Upper lobe of left lung (tissue), 6 donors: ENCODE measurements around the gene ZNF263. TPM values are rescaled to one million over a fixed set of nuclear protein-coding genes. Genes with fewer than 3 reads are reported as not detected.

ENCODE experiments used
- ATAC-seq, 2 donors: fragments of 200-7000 bp; cut with Tn5 transposase; one replicate each; pipeline ENCODE4 v1.9.1; 2022; ENCODE audit warnings: mild to moderate bottlenecking in 2 of 2, moderate library complexity in 2 of 2; ENCODE audit not compliant: low FRiP score in 2 of 2
- DNase-seq, 2 donors: peaks; one replicate each; pipeline ENCODE4 v3.0.0-alpha.2; 2019 to 2020
- H3K27ac ChIP-seq, 4 donors: fragments of 200-600 bp; sonication (generic); one replicate each; pipeline ENCODE4 v1.5.1; 2016 to 2019
- H3K27me3 ChIP-seq, 4 donors: fragments of 200-600 bp; sonication (generic); one replicate each; pipeline ENCODE4 v1.5.1; 2017 to 2019
- H3K36me3 ChIP-seq, 4 donors: fragments of 200-600 bp; sonication (generic); one replicate each; pipeline ENCODE4 v1.5.1; 2016 to 2019
- H3K4me1 ChIP-seq, 4 donors: fragments of 200-600 bp; sonication (generic); one replicate each; pipeline ENCODE4 v1.5.1; 2018 to 2019
- H3K4me3 ChIP-seq, 4 donors: fragments of 200-600 bp; sonication (generic); one replicate each; pipeline ENCODE4 v1.5.1; 2017 to 2019; ENCODE audit warnings: mild to moderate bottlenecking in 2 of 4, moderate library complexity in 1 of 4
- H3K9me3 ChIP-seq, 4 donors: fragments of 200-600 bp; sonication (generic); one replicate each; pipeline ENCODE4 v1.5.1; 2018 to 2019
- EP300 ChIP-seq, 4 donors: sonication (generic); formaldehyde crosslinking; IDR thresholded peaks; one replicate each; pipeline ENCODE4 v1.5.1; 2017; ENCODE audit warnings: antibody characterized with exemption in 4 of 4, control low read depth in 2 of 4
- POLR2A ChIP-seq, 4 donors: fragments of 450-650 bp; IDR thresholded peaks; one replicate each; pipeline ENCODE4 v1.5.1; 2016 to 2017; ENCODE audit warnings: antibody characterized with exemption in 4 of 4, mild to moderate bottlenecking in 2 of 4
- POLR2AphosphoS5 ChIP-seq, 2 donors: sonication (generic); formaldehyde crosslinking; IDR thresholded peaks; one replicate each; pipeline ENCODE4 v1.5.1; 2017; ENCODE audit warnings: antibody characterized with exemption in 2 of 2
- WGBS, 2 donors: methylation state at CpG; one replicate each; pipeline ENCODE4 v1.1.5; 2017 to 2018; 5-methylcytosine and 5-hydroxymethylcytosine counted together
- total RNA-seq, 6 donors: library from RNA; depleted of rRNA in 4 of 6; stranded (reverse); fragments of >200 nt in 4 of 6; gene quantifications; one replicate each; pipeline versions ENCODE4 v1.1.0 to v1.2.1, GENCODE V29; 2016 to 2021
- TF ChIP-seq, protein P1 (sequence below), 6 experiments: fragments of 450-650 bp in 4 of 6; fragments of 200-600 bp in 2 of 6; sonication (generic) in 2 of 6; IDR thresholded peaks; one replicate each; pipeline ENCODE4 v1.5.1; 2016 to 2019; ENCODE audit warnings: antibody characterized with exemption in 6 of 6
- donor health status: DM: no; HTN: no; CAD: no; lungs with moderate emphysema.
- donor health status: DM: no; HTN: yes; CAD: no; lungs with severe emphysema.

The ZNF263 gene
- total RNA-seq, 6 donors from 2014 or later = 19.6 to 48.2 (median 32.2) TPM

GRCh38 chr16:3248596-3248995 is 34.7 kb upstream of the ZNF263 start:
- H3K27ac ChIP-seq = no peak overlapping the region
- H3K4me3 ChIP-seq = no peak overlapping the region
- no peaks in the 10 kb centered on the region for H3K27me3 ChIP-seq
- no peaks in the 10 kb centered on the region for H3K36me3 ChIP-seq
- no peak for DNase-seq
- WGBS, 2 donors = 72 to 79% methylated on average over 5 of the region's 5 CpGs
- TF ChIP-seq POLR2AphosphoS5 (IDR thresholded peaks at IDR 0.05) (no peak), POLR2A (IDR thresholded peaks at IDR 0.05) (no peak), EP300 (IDR thresholded peaks at IDR 0.05) (no peak)
- TF ChIP-seq, protein P1, sequence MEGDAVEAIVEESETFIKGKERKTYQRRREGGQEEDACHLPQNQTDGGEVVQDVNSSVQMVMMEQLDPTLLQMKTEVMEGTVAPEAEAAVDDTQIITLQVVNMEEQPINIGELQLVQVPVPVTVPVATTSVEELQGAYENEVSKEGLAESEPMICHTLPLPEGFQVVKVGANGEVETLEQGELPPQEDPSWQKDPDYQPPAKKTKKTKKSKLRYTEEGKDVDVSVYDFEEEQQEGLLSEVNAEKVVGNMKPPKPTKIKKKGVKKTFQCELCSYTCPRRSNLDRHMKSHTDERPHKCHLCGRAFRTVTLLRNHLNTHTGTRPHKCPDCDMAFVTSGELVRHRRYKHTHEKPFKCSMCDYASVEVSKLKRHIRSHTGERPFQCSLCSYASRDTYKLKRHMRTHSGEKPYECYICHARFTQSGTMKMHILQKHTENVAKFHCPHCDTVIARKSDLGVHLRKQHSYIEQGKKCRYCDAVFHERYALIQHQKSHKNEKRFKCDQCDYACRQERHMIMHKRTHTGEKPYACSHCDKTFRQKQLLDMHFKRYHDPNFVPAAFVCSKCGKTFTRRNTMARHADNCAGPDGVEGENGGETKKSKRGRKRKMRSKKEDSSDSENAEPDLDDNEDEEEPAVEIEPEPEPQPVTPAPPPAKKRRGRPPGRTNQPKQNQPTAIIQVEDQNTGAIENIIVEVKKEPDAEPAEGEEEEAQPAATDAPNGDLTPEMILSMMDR (IDR thresholded peaks at IDR 0.05) = no peak
- no peaks in the 10 kb centered on the region for H3K9me3 ChIP-seq
- no peak for ATAC-seq
- no peaks in the 10 kb centered on the region for H3K4me1 ChIP-seq

GRCh38 chr16:3249020-3249419 is 34.3 kb upstream of the ZNF263 start:
- TF ChIP-seq, protein P1 (IDR thresholded peaks at IDR 0.05) = no peak
- TF ChIP-seq POLR2A (IDR thresholded peaks at IDR 0.05) (no peak), POLR2AphosphoS5 (IDR thresholded peaks at IDR 0.05) (no peak), EP300 (IDR thresholded peaks at IDR 0.05) (no peak)
- no peak overlapping the region for H3K4me3 ChIP-seq

DNA sequence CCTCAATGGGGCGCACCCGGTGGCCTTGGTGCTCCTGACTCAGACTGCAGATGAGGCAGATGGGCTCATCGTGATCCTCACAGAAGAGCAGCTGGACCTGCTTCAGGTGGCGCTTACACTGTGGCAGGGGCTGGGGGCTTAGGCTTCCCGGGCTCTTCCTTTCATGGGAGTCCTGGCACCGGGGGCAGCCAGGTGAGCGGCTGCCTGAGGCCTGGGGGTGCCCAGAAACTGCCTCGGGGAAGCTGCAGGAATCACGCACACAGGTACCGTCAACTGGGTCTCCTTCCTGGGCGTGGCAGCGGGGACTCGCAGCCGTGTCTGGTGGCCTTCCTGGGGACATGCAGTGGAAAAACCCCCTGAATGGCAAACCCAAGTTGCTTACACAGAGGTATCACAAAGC is 33.8 kb upstream of the ZNF263 start:
- Histone ChIP-seq H3K27me3 (no peaks in the 10 kb centered on the region), H3K27ac (no peak overlapping the region), H3K4me1 (no peaks in the 10 kb centered on the region), H3K9me3 (no peaks in the 10 kb centered on the region), H3K4me3 (no peak overlapping the region), H3K36me3 (no peaks in the 10 kb centered on the region)
- DNase-seq (peak in 1 of 2 donors; percentile 40), ATAC-seq (no peak)
- TF ChIP-seq POLR2A (IDR thresholded peaks at IDR 0.05) = no peak
- 60 to 78% methylated on average over 1 to 14 of the region's 14 CpGs for WGBS, 2 donors

More at GRCh38 chr16:3249020-3249419, 34.3 kb upstream of the ZNF263 start:
- no peaks in the 10 kb centered on the region for H3K36me3 ChIP-seq
- no peak overlapping the region for H3K27ac ChIP-seq
- H3K4me1 ChIP-seq = no peaks in the 10 kb centered on the region
- ATAC-seq (no peak), DNase-seq (no peak)
- no peaks in the 10 kb centered on the region for H3K27me3 ChIP-seq
- H3K9me3 ChIP-seq = no peaks in the 10 kb centered on the region
- WGBS, 2 donors = 85 to 91% methylated on average over 1 of the region's 1 CpG

DNA sequence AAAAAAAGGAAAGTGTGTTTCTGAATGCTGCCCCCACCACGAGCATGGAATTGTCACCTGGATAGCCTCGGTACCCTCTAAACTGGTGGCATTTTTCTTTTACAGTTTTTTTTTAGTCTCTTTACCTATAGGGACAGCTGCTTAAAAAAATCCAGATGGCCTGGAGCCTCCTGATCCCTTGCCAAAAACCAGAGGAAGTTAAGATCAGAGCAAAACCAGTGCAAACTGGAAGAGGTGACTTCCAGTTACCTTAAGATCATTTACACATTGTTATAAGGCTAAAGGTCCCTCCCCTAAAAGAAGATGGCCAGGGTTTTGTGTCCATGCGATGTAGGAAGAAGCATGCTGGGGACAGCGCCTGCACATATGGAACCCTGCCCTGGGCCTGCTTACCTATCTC is 30.3 kb upstream of the ZNF263 start:
- no peaks in the 10 kb centered on the region for H3K27me3 ChIP-seq

GRCh38 chr16:3254309-3254708 is 29.0 kb upstream of the ZNF263 start:
- WGBS, 2 donors = 41 to 56% methylated on average over 17 to 33 of the region's 35 CpGs
- peaks cover 0 to 6% (median 2%) of the 10 kb centered on the region in 4 donors for H3K4me1 ChIP-seq
- H3K27ac ChIP-seq = no peak overlapping the region
- DNase-seq (peak in 1 of 2 donors; percentile 67), ATAC-seq (no peak)
- H3K27me3 ChIP-seq = no peaks in the 10 kb centered on the region
- H3K36me3 ChIP-seq = no peaks in the 10 kb centered on the region
- H3K9me3 ChIP-seq = no peaks in the 10 kb centered on the region
- peak overlapping the region in 1 of 4 donors; percentile 48 for H3K4me3 ChIP-seq
- TF ChIP-seq EP300 (IDR thresholded peaks at IDR 0.05) = no peak
- no peak for TF ChIP-seq POLR2AphosphoS5 (IDR thresholded peaks at IDR 0.05)
- TF ChIP-seq POLR2A (IDR thresholded peaks at IDR 0.05) = no peak
- TF ChIP-seq, protein P1 (IDR thresholded peaks at IDR 0.05) = no peak

More for the DNA sequence above, 30.3 kb upstream of the ZNF263 start:
- no peak overlapping the region for H3K27ac ChIP-seq
- H3K4me3 ChIP-seq = no peak overlapping the region
- no peaks in the 10 kb centered on the region for H3K9me3 ChIP-seq
- ATAC-seq = no peak
- no peak for DNase-seq
- TF ChIP-seq POLR2AphosphoS5 (IDR thresholded peaks at IDR 0.05) (no peak), EP300 (IDR thresholded peaks at IDR 0.05) (no peak), POLR2A (IDR thresholded peaks at IDR 0.05) (no peak)
- TF ChIP-seq, protein P1 (IDR thresholded peaks at IDR 0.05) = no peak
- 74 to 81% methylated on average over 4 of the region's 4 CpGs for WGBS, 2 donors
- H3K4me1 ChIP-seq = peaks cover 0 to 4% (median 0%) of the 10 kb centered on the region in 4 donors
- no peaks in the 10 kb centered on the region for H3K36me3 ChIP-seq
